Neural cell (in vitro differentiated cells): ENCODE measurements around the gene PSEN1. TPM values are rescaled to one million over a fixed set of nuclear protein-coding genes. Genes with fewer than 3 reads are reported as not detected.

Source experiments
- H2AFZ ChIP-seq: fragments of 200-600, 300-800 bp; sonication (generic), shearing (Covaris generic); 2 replicates; pipeline ENCODE4 v1.6.0; 2014; ENCODE audit warnings: low read depth, mild to moderate bottlenecking, antibody characterized with exemption, low read length, moderate library complexity
- H3F3A ChIP-seq: fragments of 200-600 bp; shearing (Covaris generic); 2 replicates; pipeline ENCODE4 v1.6.1; 2016; ENCODE audit warnings: mild to moderate bottlenecking, moderate library complexity, mixed read lengths, antibody characterized with exemption, low read length; ENCODE audit not compliant: insufficient read depth, poor library complexity, severe bottlenecking
- H3K27ac ChIP-seq: fragments of 200-600, 300-800 bp; sonication (generic), shearing (Covaris generic); 2 replicates; pipeline ENCODE4 v1.5.1; 2014; ENCODE audit warnings: mild to moderate bottlenecking, low read length, moderate library complexity
- H3K27me3 ChIP-seq: fragments of 300-800, 200-600 bp; sonication (generic), shearing (Covaris generic); 2 replicates; pipeline ENCODE4 v1.6.0; 2014; ENCODE audit warnings: mild to moderate bottlenecking, low read depth, low read length, moderate library complexity; ENCODE audit not compliant: insufficient read depth
- H3K36me3 ChIP-seq: fragments of 300-800, 200-600 bp; sonication (generic), shearing (Covaris generic); 2 replicates; pipeline ENCODE4 v1.5.1; 2014; ENCODE audit warnings: mild to moderate bottlenecking, antibody characterized with exemption, low read length, moderate library complexity; ENCODE audit not compliant: insufficient read depth
- H3K4me2 ChIP-seq: fragments of 300-800, 200-600 bp; sonication (generic), shearing (Covaris generic); 2 replicates; pipeline ENCODE4 v1.6.0; 2014; ENCODE audit warnings: mild to moderate bottlenecking, low read length
- H3K4me3 ChIP-seq: fragments of 300-800, 200-600 bp; sonication (generic), shearing (Covaris generic); 2 replicates; pipeline ENCODE4 v1.5.1; 2014; ENCODE audit warnings: mild to moderate bottlenecking, low read length, moderate library complexity
- H3K79me2 ChIP-seq: fragments of 200-600 bp; shearing (Covaris generic); replicated peaks from 2 replicates; pipeline ENCODE4 v1.6.0; 2014; ENCODE audit warnings: mild to moderate bottlenecking, low read length, moderate library complexity; ENCODE audit not compliant: insufficient read depth
- H3K9ac ChIP-seq: fragments of 300-800, 200-600 bp; sonication (generic), shearing (Covaris generic); 2 replicates; pipeline ENCODE4 v1.6.1; 2016; ENCODE audit warnings: mild to moderate bottlenecking, low read length, mixed read lengths
- H3K9me2 ChIP-seq: fragments of 200-600 bp; shearing (Covaris generic); 2 replicates; pipeline ENCODE4 v1.6.1; 2016; ENCODE audit warnings: mild to moderate bottlenecking, low read length, mixed read lengths; ENCODE audit not compliant: insufficient read depth
- H3K9me3 ChIP-seq: fragments of 200-600, 300-800 bp; sonication (generic), shearing (Covaris generic); 2 replicates; pipeline ENCODE4 v1.6.1; 2016; ENCODE audit warnings: mild to moderate bottlenecking, mixed run types, low read length, moderate library complexity, mixed read lengths
- H4K20me1 ChIP-seq: fragments of 200-600 bp; shearing (Covaris generic); 2 replicates; pipeline ENCODE4 v1.6.1; 2016; ENCODE audit warnings: mild to moderate bottlenecking, mixed run types; ENCODE audit not compliant: insufficient read depth
- EP300 ChIP-seq: fragments of 450-650 bp; conservative IDR thresholded peaks from 2 replicates; pipeline ENCODE4 v1.6.1; 2014; ENCODE audit warnings: antibody characterized with exemption, mild to moderate bottlenecking, moderate library complexity; ENCODE audit not compliant: poor library complexity, severe bottlenecking
- EZH2 ChIP-seq: fragments of 200-600, 300-800 bp; shearing (Covaris generic), sonication (generic); IDR thresholded peaks from 2 replicates; pipeline ENCODE4 v1.6.1; 2014; ENCODE audit warnings: antibody characterized with exemption, low read length, borderline replicate concordance, mild to moderate bottlenecking; ENCODE audit not compliant: insufficient read depth, poor library complexity, severe bottlenecking
- MXI1 ChIP-seq: fragments of 450-650 bp; conservative IDR thresholded peaks from 2 replicates; pipeline ENCODE4 v1.6.1; 2014; ENCODE audit warnings: antibody characterized with exemption, mild to moderate bottlenecking; ENCODE audit not compliant: poor library complexity, severe bottlenecking
- POLR2AphosphoS5 ChIP-seq: IDR thresholded peaks from 2 replicates; pipeline ENCODE4 v1.6.1; 2012
- RAD21 ChIP-seq: fragments of 450-650 bp; conservative IDR thresholded peaks from 2 replicates; pipeline ENCODE4 v1.6.1; 2014; ENCODE audit warnings: antibody characterized with exemption, mild to moderate bottlenecking, moderate library complexity
- SMC3 ChIP-seq: fragments of 450-650 bp; conservative IDR thresholded peaks from 2 replicates; pipeline ENCODE4 v1.6.1; 2014; ENCODE audit warnings: antibody characterized with exemption, mild to moderate bottlenecking, moderate library complexity; ENCODE audit not compliant: poor library complexity
- TAF1 ChIP-seq: IDR thresholded peaks from 2 replicates; pipeline ENCODE4 v1.6.1; 2012; ENCODE audit warnings: low read depth
- polyA plus RNA-seq: library from polyadenylated mRNA; depleted of rRNA; stranded (reverse); fragments of >200 nt; gene quantifications from 2 replicates; pipeline ENCODE4 v1.2.3, GENCODE V29; 2014
- TF ChIP-seq, protein P1 (sequence below): fragments of 450-650 bp; IDR thresholded peaks from 2 replicates; pipeline ENCODE4 v1.5.1; 2014; ENCODE audit warnings: antibody characterized with exemption, mild to moderate bottlenecking, moderate library complexity; ENCODE audit not compliant: poor library complexity, severe bottlenecking
- TF ChIP-seq, protein P2 (sequence below): IDR thresholded peaks from 2 replicates; pipeline ENCODE4 v1.6.1; 2012; ENCODE audit warnings: borderline replicate concordance

The PSEN1 gene
- polyA plus RNA-seq, 1 donor from 2014 or later: 40.3 TPM

DNA sequence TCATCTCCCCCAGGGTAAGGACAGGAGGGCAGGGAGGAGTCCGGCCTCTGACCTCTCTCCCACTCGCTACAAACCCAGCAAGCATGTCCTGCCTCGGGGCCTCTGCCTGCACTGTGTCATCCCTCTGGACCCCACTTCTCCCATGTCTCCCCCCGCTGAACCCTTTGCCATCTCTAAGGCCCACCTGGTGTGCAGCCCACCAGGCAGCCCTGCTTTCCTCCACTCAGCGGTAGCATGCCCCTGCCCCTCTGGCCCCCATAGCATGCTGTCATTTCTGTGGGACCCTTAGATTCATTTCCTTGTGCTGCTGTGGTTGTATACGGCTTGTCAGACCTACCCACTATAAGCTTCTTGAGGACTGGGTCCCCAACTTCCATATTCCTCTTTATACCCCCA lies 118.7 kb downstream of the PSEN1 start:
- no peaks in the 10 kb centered on the region for H3K36me3 ChIP-seq
- H3K9ac ChIP-seq: no peak overlapping the region
- no peak for TF ChIP-seq RAD21
- TF ChIP-seq POLR2AphosphoS5: no peak
- no peak for TF ChIP-seq EZH2
- TF ChIP-seq TAF1: no peak
- TF ChIP-seq MXI1: no peak
- no peaks in the 10 kb centered on the region for H3K79me2 ChIP-seq
- no peak overlapping the region for H3K27ac ChIP-seq
- no peak overlapping the region for H3K4me2 ChIP-seq
- H3F3A ChIP-seq: no peaks in the 10 kb centered on the region
- no peaks in the 10 kb centered on the region for H4K20me1 ChIP-seq
- no peaks in the 10 kb centered on the region for H3K9me2 ChIP-seq
- H2AFZ ChIP-seq: no peak overlapping the region
- H3K4me3 ChIP-seq: no peak overlapping the region
- no peaks in the 10 kb centered on the region for H3K9me3 ChIP-seq
- H3K27me3 ChIP-seq: no peaks in the 10 kb centered on the region

DNA sequence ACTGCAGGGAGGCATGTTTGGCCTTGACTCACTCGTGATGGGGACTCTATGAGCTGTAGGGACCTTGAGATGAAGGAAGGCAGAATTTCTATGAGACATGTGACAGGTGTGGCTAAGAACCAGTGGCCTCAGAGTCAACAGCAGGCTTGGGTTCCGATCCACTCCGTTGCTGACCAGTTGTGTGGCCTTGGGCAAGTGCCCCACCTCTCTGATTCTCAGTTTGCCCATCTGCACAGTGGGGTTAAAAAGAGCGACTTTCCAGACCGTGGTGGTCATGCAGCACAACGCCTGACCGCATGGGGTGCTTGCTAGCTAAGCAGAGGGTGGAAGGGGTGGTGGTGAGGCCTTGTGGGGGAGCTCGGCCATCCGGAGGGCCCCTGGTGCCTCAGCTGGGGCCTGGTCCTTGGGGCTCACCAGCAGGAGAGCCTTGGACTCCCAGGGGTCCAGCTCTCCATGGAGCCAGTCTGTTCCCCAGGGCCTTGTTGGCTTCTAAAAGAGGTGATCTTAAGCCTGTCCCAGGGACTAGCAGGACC lies 119.5 kb downstream of the PSEN1 start:
- no peaks in the 10 kb centered on the region for H3K27me3 ChIP-seq
- TF ChIP-seq MXI1 (no peak), RAD21 (no peak), EZH2 (no peak), SMC3 (no peak)
- TF ChIP-seq, protein P1, sequence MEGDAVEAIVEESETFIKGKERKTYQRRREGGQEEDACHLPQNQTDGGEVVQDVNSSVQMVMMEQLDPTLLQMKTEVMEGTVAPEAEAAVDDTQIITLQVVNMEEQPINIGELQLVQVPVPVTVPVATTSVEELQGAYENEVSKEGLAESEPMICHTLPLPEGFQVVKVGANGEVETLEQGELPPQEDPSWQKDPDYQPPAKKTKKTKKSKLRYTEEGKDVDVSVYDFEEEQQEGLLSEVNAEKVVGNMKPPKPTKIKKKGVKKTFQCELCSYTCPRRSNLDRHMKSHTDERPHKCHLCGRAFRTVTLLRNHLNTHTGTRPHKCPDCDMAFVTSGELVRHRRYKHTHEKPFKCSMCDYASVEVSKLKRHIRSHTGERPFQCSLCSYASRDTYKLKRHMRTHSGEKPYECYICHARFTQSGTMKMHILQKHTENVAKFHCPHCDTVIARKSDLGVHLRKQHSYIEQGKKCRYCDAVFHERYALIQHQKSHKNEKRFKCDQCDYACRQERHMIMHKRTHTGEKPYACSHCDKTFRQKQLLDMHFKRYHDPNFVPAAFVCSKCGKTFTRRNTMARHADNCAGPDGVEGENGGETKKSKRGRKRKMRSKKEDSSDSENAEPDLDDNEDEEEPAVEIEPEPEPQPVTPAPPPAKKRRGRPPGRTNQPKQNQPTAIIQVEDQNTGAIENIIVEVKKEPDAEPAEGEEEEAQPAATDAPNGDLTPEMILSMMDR: no peak
- H3K9ac ChIP-seq: no peak overlapping the region
- H3K4me3 ChIP-seq: no peak overlapping the region
- no peak overlapping the region for H3K4me2 ChIP-seq
- no peaks in the 10 kb centered on the region for H3K9me3 ChIP-seq
- H3K9me2 ChIP-seq: no peaks in the 10 kb centered on the region
- no peak overlapping the region for H2AFZ ChIP-seq
- H4K20me1 ChIP-seq: no peaks in the 10 kb centered on the region
- no peak overlapping the region for H3K27ac ChIP-seq
- H3K36me3 ChIP-seq: no peaks in the 10 kb centered on the region
- no peaks in the 10 kb centered on the region for H3F3A ChIP-seq
- no peaks in the 10 kb centered on the region for H3K79me2 ChIP-seq

DNA sequence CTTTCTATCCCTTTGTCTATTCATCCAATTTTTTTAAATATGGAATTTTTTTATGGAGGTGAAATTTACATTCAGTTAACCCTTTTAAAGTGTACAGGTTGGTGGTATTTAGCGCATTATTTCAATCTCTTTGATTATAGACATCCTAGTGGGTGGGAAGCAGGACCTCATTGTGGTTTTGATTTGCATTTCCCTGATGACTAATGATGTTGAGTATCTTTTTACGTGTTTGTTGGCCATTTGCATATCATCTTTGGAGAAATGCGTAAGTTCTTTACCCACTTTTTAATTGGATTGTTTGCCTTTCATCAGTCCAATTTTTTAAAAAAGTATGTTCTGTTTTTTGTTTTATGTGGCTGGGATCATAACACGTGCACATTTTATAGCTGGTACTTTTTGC lies 121.8 kb downstream of the PSEN1 start:
- H3F3A ChIP-seq: no peaks in the 10 kb centered on the region
- no peak overlapping the region for H2AFZ ChIP-seq
- no peak overlapping the region for H3K9ac ChIP-seq
- no peaks in the 10 kb centered on the region for H3K79me2 ChIP-seq
- H3K27me3 ChIP-seq: no peaks in the 10 kb centered on the region
- H3K9me2 ChIP-seq: no peaks in the 10 kb centered on the region
- no peak overlapping the region for H3K4me3 ChIP-seq
- H4K20me1 ChIP-seq: no peaks in the 10 kb centered on the region
- H3K9me3 ChIP-seq: no peaks in the 10 kb centered on the region
- no peak for TF ChIP-seq TAF1
- TF ChIP-seq SMC3: no peak
- TF ChIP-seq RAD21: no peak
- TF ChIP-seq, protein P2, sequence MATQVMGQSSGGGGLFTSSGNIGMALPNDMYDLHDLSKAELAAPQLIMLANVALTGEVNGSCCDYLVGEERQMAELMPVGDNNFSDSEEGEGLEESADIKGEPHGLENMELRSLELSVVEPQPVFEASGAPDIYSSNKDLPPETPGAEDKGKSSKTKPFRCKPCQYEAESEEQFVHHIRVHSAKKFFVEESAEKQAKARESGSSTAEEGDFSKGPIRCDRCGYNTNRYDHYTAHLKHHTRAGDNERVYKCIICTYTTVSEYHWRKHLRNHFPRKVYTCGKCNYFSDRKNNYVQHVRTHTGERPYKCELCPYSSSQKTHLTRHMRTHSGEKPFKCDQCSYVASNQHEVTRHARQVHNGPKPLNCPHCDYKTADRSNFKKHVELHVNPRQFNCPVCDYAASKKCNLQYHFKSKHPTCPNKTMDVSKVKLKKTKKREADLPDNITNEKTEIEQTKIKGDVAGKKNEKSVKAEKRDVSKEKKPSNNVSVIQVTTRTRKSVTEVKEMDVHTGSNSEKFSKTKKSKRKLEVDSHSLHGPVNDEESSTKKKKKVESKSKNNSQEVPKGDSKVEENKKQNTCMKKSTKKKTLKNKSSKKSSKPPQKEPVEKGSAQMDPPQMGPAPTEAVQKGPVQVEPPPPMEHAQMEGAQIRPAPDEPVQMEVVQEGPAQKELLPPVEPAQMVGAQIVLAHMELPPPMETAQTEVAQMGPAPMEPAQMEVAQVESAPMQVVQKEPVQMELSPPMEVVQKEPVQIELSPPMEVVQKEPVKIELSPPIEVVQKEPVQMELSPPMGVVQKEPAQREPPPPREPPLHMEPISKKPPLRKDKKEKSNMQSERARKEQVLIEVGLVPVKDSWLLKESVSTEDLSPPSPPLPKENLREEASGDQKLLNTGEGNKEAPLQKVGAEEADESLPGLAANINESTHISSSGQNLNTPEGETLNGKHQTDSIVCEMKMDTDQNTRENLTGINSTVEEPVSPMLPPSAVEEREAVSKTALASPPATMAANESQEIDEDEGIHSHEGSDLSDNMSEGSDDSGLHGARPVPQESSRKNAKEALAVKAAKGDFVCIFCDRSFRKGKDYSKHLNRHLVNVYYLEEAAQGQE: no peak
- TF ChIP-seq EZH2: no peak
- TF ChIP-seq MXI1: no peak
- no peak for TF ChIP-seq POLR2AphosphoS5
- no peak for TF ChIP-seq EP300
- no peaks in the 10 kb centered on the region for H3K36me3 ChIP-seq
- H3K27ac ChIP-seq: no peak overlapping the region
- H3K4me2 ChIP-seq: no peak overlapping the region
